ENCODE results near the gene AGMO. TPM values are rescaled to one million over a fixed set of nuclear protein-coding genes. Genes with fewer than 3 reads are reported as not detected.

AGMO gene
- total RNA-seq, 1 donor from 2014 or later = under 0.01 TPM

- FAIRE-seq (no peak), DNase-seq (ENCODE audit: low spot score in 2 of 2) (no peak)
Observed at GRCh38 chr7:15279640-15280039, 282.2 kb downstream of the AGMO start.

- no peak for DNase-seq (ENCODE audit: low spot score in 2 of 2)
- FAIRE-seq = no peak
Observed at GRCh38 chr7:15257689-15258088, 304.1 kb downstream of the AGMO start.

GRCh38 chr7:15252181-15252580 lies 309.6 kb downstream of the AGMO start:
- no peak for DNase-seq (ENCODE audit: low spot score in 2 of 2)
- no peak for FAIRE-seq

- FAIRE-seq = no peak
- no peak for DNase-seq (ENCODE audit: low spot score in 2 of 2)
Observed at GRCh38 chr7:15248514-15248913, 313.3 kb downstream of the AGMO start.

GRCh38 chr7:15245831-15246230 lies 316.0 kb downstream of the AGMO start:
- DNase-seq (ENCODE audit: low spot score in 2 of 2) = no peak
- FAIRE-seq = no peak

- no peak for DNase-seq (ENCODE audit: low spot score in 2 of 2)
- no peak for FAIRE-seq
Observed at GRCh38 chr7:15239801-15240200, 322.0 kb downstream of the AGMO start.

GRCh38 chr7:15236952-15237351 lies 324.9 kb downstream of the AGMO start:
- DNase-seq (ENCODE audit: low spot score in 2 of 2) = no peak
- no peak for FAIRE-seq

- DNase-seq (ENCODE audit: low spot score in 2 of 2) (no peak), FAIRE-seq (no peak)
Observed at GRCh38 chr7:15234431-15234830, 327.4 kb downstream of the AGMO start.

- DNase-seq (ENCODE audit: low spot score in 2 of 2) (no peak), FAIRE-seq (no peak)
Observed at GRCh38 chr7:15228831-15229230, 333.0 kb downstream of the AGMO start.

GRCh38 chr7:15225981-15226380 lies 335.8 kb downstream of the AGMO start:
- no peak for DNase-seq (ENCODE audit: low spot score in 2 of 2)
- FAIRE-seq = no peak

- DNase-seq (ENCODE audit: low spot score in 2 of 2) (no peak), FAIRE-seq (no peak)
Observed at GRCh38 chr7:15219758-15220157, 342.1 kb downstream of the AGMO start.

GRCh38 chr7:15218261-15218660 lies 343.6 kb downstream of the AGMO start:
- no peak for DNase-seq (ENCODE audit: low spot score in 2 of 2)
- no peak for FAIRE-seq

- DNase-seq (ENCODE audit: low spot score in 2 of 2) (no peak), FAIRE-seq (no peak)
Observed at GRCh38 chr7:15215616-15216015, 346.2 kb downstream of the AGMO start.

- DNase-seq (ENCODE audit: low spot score in 2 of 2) (no peak), FAIRE-seq (no peak)
Observed at GRCh38 chr7:15214976-15215375, 346.8 kb downstream of the AGMO start.

- FAIRE-seq (no peak), DNase-seq (ENCODE audit: low spot score in 2 of 2) (no peak)
Observed at GRCh38 chr7:15213093-15213492, 348.7 kb downstream of the AGMO start.

- DNase-seq (ENCODE audit: low spot score in 2 of 2) (no peak), FAIRE-seq (no peak)
Observed at GRCh38 chr7:15209429-15209828, 352.4 kb downstream of the AGMO start.

GRCh38 chr7:15204421-15204820 lies 357.4 kb downstream of the AGMO start:
- no peak for DNase-seq (ENCODE audit: low spot score in 2 of 2)
- no peak for FAIRE-seq

GRCh38 chr7:15199482-15199881 lies 362.3 kb downstream of the AGMO start:
- no peak for FAIRE-seq
- DNase-seq (ENCODE audit: low spot score in 2 of 2) = no peak

- FAIRE-seq (no peak), DNase-seq (ENCODE audit: low spot score in 2 of 2) (no peak)
Observed at GRCh38 chr7:15197042-15197977, 364.5 kb downstream of the AGMO start.

GRCh38 chr7:15178065-15178464 lies 383.8 kb downstream of the AGMO start:
- FAIRE-seq = no peak
- DNase-seq (ENCODE audit: low spot score in 2 of 2) = no peak

GRCh38 chr7:15176089-15176488 lies 385.7 kb downstream of the AGMO start:
- FAIRE-seq = no peak
- no peak for DNase-seq (ENCODE audit: low spot score in 2 of 2)

- FAIRE-seq (no peak), DNase-seq (ENCODE audit: low spot score in 2 of 2) (no peak)
Observed at GRCh38 chr7:15175152-15175551, 386.7 kb downstream of the AGMO start.

Measured in frontal cortex (tissue), 4 donors.